Head of caudate nucleus (tissue), 42 donors: Measurements from ENCODE around the gene GNS.

ENCODE experiments used
- DNase-seq, 42 donors: peaks; one replicate each; pipeline versions ENCODE4 v3.0.0 to v3.0.0-alpha.2; 2020 to 2021; ENCODE audit warnings: mixed read lengths in 7 of 42
- intact Hi-C: fragments of 100-400 bp; cut with DNase I; formaldehyde crosslinking; loops from one replicate; pipeline ENCODE4 v1.15.0; 2022

GNS gene

DNA sequence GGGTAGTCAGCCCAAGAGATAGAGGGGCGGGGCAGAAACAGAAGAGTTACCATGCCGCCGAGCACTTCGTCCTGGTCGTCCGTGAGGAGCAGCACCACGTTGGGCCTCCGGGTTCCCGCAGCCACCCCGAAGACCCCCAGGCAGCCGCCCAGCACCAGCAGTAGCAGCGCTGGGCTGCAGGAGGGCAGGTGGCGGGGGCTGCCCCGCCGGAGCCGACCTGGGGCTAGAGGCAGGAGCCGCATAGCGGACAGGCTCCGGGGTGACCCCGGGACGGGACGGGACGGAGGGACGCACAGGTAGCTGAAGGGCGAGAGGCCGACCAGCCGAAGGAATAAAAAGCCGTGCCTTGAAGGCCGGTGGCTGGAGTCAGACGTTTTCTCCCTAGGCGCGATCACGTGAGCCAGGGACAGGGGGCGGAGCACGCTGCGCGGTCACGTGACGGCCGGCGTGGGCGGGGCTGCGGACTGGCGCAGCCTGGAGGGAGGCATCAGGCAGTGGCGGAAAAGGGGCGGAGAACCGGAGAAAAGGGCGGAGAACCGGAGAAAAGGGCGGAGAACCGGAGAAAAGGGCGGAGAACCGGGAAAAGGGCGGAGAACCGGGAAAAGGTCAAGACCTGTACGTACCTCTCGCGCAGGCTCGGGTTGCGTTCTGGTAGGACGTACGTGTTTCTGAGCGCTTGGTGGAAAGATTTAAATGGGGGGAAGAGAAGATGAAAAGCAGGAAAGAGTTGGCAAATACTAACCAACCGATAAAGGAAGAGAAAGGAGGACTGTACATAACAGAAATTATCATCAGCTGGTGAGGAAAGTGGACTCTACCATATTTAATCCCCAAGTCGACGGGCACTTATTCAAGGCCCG is at the start of gene GNS:
GNS (minus strand) TSS at position 372 of the 860 bp plus-strand sequence; CDS start at position 242, 130 bp downstream.
- DNase-seq, result peak; percentile 88 to 99 (median 98)
- intact Hi-C loops, result no loop called here

DNA sequence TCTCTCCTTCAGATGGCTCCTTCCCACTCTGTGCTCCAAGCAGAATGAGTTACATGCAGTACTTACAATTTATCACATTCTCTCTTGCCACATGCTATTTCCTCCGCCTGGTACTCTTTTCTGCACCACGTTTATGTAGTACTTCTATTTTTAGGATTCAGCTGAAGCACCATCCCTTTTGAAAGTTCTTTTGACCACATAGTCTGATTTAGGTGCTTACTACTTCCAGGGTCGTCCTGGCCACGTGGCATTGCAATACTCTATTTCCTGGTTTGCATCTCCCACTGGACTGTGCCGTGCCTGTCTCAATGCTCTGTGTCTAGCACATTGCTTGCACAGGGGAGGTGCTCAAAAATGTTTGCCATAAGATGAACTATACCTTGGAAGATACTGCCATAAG is 48.9 kb upstream of the GNS start:
- intact Hi-C loops, result loop anchor here (10.0 kb wide), 1 partner anchor 317 kb away; the partner anchor contains the start of gene WIF1
- DNase-seq, result no peak

GRCh38 chr12:64806593-64807460 is 47.6 kb upstream of the GNS start:
- no peak for DNase-seq
- intact Hi-C loops, result loop anchor here (10.0 kb wide), 1 partner anchor 318 kb away; the partner anchor contains the start of gene WIF1

DNA sequence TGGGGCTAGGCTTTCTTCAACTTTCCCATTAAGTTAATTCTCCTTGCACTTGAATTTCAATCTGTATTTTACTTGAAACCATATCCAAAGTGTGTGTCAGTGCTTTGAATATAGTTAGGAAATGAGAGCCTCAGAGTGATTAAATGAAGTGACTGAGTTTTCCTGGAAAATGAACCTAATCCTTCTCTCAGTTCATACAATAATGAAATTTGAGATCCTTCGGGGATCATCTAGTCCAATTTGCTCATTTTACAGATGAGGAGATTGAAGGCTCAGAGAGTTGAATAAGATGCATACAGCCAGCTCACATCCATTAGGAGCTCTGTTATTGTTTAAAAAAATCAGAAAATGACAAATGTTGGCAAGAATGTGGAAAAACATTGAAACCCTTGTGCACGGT is 47.0 kb upstream of the GNS start:
- no peak for DNase-seq
- intact Hi-C loops, result loop anchor here (10.0 kb wide), 1 partner anchor 319 kb away; the partner anchor contains the start of gene WIF1

- intact Hi-C loops, result loop anchor here (10.0 kb wide), 1 partner anchor 323 kb away; the partner anchor contains the start of gene WIF1
- DNase-seq, result peak; percentile 19 to 85 (median 63)
These were observed 43.1 kb upstream of the GNS start for GRCh38 chr12:64802180-64802775.

- intact Hi-C loops, result loop anchor here (10.0 kb wide), 1 partner anchor 323 kb away; the partner anchor contains the start of gene WIF1
- no peak for DNase-seq
These were observed 42.2 kb upstream of the GNS start for GRCh38 chr12:64801381-64801780.

DNA sequence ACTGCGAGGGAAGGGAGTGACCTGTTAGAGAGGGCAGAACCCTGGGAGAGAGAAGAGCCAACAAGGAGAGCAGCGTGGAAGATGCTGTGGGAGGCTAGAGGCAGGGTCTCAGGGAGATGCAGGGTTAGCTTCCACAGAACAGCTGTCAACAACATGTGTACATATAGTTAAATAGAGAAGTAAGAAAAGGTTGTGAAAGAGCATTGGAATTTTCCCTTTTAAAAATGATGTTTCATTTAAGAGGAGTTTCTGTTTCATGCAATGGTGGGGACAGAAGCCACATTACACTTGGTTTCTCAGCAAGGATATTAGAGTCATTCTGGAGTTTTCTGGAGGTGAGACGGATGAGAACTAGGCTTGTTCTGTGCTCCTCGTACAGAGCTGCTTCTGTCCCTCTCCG is 41.4 kb upstream of the GNS start:
- intact Hi-C loops, result loop anchor here (10.0 kb wide), 1 partner anchor 324 kb away; the partner anchor contains the start of gene WIF1

GRCh38 chr12:64798165-64798564 is 39.0 kb upstream of the GNS start:
- DNase-seq, result no peak
- intact Hi-C loops, result no loop called here

More for the DNA sequence above, 41.4 kb upstream of the GNS start:
- no peak for DNase-seq

DNA sequence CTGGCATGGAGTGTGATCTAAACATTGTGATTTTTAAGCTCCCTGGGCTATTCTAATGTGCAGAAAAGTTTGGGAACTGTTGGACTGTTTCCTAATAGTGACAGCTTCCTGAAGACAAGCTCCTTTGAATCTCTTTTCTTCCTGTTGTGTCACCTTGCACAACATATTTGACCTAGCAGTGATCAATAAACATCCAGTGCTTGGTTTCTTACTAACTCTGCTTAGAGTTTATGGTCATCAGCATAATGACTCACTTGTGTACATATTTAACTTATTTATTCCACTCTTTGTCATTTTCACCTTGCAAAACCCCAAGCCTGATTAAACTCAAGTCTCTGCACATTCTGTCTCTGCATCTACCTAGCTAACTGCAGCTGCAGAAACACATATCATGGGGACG is 38.0 kb upstream of the GNS start:
- no peak for DNase-seq
- intact Hi-C loops, result no loop called here

DNA sequence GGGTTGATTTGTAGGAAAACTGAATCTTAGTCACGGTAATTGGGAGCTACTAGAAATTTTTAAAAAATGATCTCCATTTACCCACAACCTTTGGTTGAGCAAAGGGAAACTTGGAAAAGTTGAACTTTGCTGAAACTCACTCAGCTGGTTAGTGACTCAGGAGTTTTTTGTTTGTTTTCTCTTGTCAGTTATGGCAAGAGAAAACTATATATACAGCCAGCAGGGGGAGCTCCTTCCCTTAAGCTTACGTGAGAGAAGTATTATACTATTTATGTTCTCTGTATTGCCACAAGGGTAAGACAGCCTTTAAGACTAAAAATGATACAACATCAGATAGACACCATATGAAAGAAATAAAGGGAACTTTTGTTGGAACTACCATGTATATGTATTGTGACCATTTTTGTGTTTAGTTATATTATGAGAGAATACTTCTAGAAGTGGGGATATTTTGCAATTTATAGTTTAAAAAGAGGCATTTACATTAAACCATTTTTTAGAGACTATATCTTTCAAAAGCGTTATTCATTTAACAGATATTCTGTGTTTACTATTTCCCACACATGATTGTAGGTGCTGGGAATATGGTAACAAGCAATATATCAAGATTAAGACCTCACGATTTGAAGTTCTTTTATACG is 37.1 kb upstream of the GNS start:
- peak in 31 of 42 donors; percentile 8 to 86 (median 62) for DNase-seq
- intact Hi-C loops, result no loop called here

GRCh38 chr12:64794305-64794704 is 35.1 kb upstream of the GNS start:
- DNase-seq, result no peak
- intact Hi-C loops, result no loop called here

DNA sequence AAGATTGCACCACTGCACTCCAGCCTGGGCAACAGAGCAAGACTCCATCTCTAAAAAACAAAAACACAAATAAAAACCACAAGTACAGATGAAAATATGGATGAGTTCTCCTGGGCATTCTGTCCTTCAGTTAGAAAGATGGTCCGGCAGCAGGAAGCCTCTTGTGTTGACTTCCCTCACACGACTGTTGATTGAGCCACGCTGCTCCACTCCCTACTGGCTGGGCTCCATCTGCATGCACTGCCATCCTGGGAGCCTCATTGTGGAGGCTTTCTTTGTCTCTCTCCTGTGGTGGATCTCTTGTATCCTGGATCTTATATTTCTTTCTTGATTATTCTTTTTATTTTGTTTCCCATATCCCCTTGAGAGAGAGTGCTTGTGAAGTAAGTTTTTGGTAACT is 34.4 kb upstream of the GNS start:
- no peak for DNase-seq
- intact Hi-C loops, result no loop called here

- intact Hi-C loops, result no loop called here
- DNase-seq, result no peak
These were observed 32.9 kb upstream of the GNS start for GRCh38 chr12:64792128-64792527.

- intact Hi-C loops, result no loop called here
- no peak for DNase-seq
These were observed 31.8 kb upstream of the GNS start for GRCh38 chr12:64791036-64791435.

DNA sequence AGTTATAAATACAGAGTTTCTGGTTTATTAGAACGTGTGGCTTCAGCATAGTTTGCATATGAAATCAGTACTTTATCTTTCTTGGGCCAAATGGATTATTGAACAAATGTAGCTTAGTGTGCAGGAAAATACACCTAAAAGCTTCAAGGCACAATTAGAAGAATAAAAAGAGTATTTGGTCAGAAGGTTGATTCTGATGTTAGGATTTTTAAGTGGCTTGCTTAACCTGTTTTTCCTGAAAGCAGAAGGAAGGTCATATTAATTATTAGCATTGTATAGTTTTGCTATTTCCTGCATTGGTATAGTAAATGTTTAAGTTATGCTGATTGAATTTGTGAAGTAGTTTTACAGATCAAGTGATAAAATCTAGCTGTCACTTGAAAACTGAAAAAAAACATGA is 31.0 kb upstream of the GNS start:
- no peak for DNase-seq
- intact Hi-C loops, result no loop called here

GRCh38 chr12:64785838-64786237 is 26.6 kb upstream of the GNS start:
- intact Hi-C loops, result no loop called here
- no peak for DNase-seq

DNA sequence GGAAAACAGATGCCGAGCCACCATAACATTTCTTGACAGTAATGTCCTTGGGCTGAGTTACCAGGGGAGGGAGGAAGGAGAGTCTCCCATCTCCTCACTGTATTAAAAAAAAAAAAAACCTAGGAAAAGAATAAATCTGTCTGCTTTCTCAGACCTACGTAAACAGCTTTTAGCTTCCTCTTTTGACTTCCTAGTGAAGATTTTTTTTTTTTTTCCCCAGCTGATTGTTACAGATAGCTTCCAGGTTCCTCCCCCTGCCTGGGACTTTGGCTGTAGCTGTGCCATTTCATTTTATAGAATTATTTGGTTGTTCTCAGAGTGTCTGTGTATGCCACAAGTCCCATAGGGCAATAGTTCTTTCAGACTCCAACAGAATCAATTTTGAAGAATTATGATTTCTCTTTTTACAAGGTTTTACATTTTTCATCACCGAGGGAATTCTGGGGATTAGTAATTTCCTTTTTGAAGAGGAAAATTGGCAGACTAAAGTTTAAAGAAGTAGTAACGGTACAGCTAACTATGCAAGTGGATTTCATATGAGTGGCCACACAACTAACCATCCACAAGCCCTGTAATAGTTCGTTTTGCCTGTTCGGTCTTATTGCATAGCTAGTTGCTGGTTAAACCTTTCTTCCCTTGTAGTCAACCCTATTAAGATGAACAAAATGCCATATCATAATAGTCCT is 23.1 kb upstream of the GNS start:
- intact Hi-C loops, result no loop called here
- no peak for DNase-seq
